Astrocyte (in vitro differentiated cells and primary cell): ENCODE data around the gene DMBX1.

Experiments used
- EZH2 ChIP-seq: IDR thresholded peaks from 2 replicates; pipeline ENCODE4 v1.6.1; 2012; ENCODE audit warnings: mild to moderate bottlenecking, low read length, inconsistent platforms; ENCODE audit not compliant: insufficient read depth
- TF ChIP-seq, protein P1 (sequence below): IDR thresholded peaks from 2 replicates; pipeline ENCODE4 v1.5.1; 2011; ENCODE audit warnings: low read depth, mild to moderate bottlenecking, inconsistent platforms, low read length, moderate library complexity; ENCODE audit not compliant: insufficient read depth

DNA sequence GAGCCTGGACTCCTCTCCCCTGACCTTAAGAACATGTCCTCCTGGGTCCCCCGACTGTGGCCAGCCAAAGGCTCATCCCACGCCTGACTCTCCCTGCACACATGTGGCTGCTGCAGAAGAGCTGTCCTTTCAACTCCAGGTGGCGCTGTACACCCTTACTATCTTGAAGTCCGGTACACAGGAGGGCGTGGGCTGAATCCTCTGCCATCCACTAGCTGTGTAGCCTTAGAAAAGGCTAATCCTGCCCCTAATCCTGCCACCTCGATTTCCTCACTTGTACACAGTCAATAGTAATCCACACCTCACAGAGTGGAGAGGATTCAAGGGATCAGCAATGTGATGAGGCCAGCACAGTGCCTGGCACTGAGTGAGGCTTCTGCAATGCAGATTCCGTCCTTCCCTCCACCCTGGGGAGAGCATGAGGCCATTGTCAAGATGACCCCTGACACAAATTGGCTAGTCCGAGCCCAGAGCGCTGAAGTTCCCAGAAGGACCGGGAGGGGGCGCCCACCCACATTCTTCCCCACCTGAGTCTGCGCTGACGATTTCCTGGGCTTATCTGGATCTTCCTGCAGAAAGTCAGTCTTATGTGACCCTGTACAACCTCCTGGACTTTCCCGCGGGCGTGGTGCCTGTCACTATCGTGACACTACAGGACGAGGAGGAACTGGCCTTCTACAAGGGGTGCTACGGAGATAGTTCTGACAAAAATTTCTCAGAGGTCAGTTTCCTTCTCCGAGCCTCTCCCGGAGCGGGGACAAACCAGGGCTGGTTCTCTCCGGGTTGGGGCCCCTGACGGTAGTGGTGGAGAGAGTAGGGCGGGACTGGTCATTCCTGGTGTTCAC, 47.1 kb upstream of the DMBX1 start:
- TF ChIP-seq, protein P1, sequence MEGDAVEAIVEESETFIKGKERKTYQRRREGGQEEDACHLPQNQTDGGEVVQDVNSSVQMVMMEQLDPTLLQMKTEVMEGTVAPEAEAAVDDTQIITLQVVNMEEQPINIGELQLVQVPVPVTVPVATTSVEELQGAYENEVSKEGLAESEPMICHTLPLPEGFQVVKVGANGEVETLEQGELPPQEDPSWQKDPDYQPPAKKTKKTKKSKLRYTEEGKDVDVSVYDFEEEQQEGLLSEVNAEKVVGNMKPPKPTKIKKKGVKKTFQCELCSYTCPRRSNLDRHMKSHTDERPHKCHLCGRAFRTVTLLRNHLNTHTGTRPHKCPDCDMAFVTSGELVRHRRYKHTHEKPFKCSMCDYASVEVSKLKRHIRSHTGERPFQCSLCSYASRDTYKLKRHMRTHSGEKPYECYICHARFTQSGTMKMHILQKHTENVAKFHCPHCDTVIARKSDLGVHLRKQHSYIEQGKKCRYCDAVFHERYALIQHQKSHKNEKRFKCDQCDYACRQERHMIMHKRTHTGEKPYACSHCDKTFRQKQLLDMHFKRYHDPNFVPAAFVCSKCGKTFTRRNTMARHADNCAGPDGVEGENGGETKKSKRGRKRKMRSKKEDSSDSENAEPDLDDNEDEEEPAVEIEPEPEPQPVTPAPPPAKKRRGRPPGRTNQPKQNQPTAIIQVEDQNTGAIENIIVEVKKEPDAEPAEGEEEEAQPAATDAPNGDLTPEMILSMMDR: peak; percentile 84
- TF ChIP-seq EZH2: no peak
